HuH-7 (cell line): ENCODE measurements around the gene TIGD6.
"Not testable (repeated sequence)": the region's sequence is repeated elsewhere in the genome, so short reads cannot be mapped to it uniquely, and the experiment has no call there.

ENCODE experiments used
- DNase-seq: peaks from one replicate; pipeline ENCODE4 v3.0.0; 2011; ENCODE audit warnings: low spot score

Gene TIGD6

DNA sequence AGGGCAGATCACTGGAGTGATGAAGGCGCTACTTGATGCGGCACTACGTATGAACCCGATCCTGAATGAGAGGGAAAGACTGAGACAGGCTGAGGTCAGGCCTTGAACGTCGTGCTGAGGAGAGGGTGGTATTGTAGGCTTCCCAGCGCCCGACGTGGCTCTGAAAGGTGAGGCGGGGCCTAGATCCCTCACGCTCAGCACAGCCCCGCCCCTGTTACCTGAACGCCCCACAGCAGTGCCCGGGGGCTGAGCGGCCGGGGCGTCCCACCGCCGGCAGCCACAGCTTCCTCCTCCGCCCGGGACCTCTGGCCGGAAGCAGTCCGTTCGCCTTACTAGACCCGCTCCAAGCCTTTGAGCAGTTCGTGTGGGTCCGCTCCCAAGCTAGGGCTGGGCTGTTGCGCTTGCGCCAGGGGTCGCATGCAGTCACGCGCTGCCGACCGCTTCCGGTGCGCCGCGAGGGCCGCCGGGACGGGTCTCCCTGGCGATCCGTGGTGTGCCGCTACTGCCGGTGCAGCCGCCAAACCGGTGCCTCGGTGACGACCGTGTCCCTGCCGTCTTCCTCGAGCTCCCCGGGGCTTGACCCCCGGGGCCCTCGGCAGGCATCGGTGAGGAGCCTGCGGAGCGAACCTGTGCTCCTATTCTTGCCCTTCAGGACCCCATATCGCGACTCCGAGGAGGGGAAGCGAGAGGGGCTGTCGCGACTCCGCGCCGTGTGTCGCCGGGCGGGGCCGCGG, at the start of gene TIGD6, which contains the start of gene HMGXB3:
Gene TIGD6, minus strand, starts transcription at position 399 of the 734 bp plus-strand sequence. CDS start 4,306 bp downstream, outside the sequence.
Gene HMGXB3, plus strand, starts transcription at position 484 of the 734 bp plus-strand sequence. CDS start 4,114 bp downstream, outside the sequence.
- peak; percentile 91 for DNase-seq

DNA sequence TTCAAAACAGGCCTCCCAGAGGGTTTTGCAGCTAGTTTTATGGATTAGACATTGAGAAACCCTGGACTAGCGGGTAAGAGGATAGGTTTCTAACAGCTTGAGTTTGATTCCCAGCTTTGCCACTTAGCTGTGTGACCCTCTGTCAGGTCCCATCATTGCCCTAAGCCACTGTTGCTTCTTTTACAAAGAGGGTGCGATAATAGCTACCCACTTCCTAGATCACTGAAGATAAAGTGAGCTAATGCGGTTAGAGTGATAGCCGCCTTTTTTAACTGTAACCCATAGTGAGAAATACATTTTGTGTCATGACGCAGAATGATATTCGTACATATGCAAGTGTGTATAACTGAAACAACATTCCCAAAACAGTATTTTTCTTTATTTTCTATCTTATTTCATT, 45.6 kb upstream of the TIGD6 start:
- DNase-seq: no peak

DNA sequence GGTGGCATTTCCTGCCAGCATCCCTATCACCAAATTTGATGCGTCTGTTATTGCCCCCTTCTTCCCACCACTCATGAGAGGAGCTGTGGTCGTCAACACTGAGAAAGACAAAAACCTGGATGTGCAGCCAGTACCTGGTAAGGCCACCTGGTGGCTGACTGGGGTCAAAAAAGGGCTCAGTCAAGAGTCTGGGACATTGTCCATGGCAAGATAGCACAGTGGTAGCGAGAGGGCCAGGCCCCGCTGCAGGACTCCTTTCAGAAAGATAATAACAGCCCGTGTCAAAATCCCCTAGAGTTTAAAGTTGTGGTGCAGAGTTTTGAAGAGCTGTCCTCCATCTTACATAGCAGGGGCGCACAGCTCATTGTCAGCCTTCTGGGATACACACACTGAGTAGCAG, 45.1 kb upstream of the TIGD6 start:
- no peak for DNase-seq

DNA sequence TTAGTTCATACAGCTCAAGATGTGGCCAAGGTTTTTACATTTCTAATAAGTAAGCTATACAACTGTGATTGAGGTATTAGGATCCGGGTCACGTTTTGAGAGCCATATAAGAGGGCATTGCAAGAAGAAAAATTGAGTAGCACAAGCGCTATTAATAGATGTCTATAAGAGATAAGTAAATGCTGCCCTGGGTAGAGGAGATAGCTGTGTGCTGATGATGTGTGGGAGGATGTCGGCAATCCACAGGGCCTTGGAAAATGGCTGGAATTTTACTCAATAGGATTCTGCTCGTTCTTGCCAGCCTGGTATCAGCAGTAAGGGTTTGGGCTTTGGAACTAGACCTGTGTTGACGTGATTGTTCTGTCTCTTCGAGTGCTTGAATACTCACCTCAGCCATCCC, 44.3 kb upstream of the TIGD6 start:
- DNase-seq: no peak

DNA sequence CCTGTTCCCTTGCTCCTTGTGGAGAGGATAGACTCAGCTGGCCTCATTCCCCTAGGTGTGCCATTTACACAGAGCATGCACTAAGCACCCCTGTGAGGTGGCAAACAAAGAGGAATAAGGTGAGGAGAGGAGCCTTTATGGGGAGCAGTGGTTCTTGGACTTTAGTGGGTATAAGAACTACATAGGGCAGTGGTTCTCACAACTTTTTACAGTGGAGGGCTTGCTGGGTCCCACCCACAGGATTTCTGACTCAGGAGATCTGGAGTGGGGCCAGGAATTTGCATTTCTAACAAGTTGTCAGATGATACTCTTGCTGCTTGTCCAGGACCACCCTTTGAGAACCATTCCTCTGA, 43.9 kb upstream of the TIGD6 start:
- no peak for DNase-seq

DNA sequence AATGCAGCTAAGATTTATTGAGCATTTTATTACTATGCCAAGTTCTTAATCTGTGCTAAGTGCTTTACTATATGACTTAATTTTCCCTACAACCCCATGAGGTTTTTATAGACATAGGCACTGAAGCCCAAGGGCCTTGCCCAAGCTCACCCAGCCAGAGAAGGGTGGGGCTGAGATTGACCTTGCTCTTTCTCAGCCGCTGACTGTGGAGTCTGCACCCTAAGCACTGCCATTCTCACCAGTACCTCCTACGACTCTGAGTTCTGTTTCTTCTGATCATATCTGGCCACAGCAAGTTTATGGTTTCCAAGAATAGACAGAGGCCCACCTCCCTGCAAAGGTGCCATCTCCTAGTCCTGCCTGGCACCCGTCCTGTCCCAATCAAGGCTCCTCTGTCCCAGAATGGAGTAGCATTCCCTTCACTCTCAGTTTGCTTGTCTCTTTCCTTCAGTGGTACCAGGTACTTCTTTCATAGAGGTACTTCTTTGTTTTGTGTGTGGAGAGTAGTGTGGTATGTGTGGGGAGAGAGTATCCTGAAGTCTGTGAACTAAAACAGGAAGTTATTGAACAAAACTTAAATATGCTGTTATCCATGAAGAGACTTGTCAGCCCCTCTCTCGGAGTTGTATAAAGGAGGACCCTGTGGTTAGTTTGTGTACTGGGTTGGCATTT, 43.3 kb upstream of the TIGD6 start:
- DNase-seq: no peak

DNA sequence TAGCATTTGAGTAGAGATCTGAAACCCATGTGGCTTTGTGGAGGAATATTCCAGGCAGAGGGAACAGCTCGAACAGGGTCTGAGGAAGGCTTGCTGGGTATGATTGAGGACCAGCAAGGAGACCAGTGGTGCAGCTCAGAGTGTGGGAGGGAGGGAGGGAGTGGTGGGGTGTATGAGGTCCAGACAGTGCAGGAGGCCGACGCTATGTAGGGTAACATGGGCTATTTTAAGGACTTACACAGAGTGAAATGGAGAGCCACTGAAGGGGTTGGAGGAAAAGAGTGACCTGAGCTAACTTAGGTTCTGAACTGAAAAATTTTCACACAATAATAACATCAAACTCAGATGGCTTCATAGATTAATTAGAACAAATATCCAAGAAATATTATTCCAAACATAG, 42.0 kb upstream of the TIGD6 start:
- DNase-seq: no peak

DNA sequence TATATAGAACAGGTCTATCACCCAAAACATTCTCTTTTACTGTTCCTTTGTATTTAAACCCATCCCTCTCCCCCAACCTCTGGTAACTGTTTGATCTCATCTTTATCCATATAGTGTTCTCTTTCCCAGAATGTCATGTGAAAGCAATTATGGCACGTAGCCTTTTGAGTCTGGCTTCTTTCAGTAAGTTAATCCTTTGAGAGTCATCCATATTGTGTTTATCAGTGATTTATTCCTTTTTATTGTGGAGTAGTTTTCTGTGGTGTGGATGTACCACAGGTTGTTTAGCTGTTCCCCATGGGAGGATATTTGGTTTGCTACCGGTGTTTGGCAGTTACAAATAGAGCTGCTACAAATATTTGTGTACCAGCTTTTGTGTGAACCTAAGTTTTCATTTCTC, 38.1 kb upstream of the TIGD6 start:
- no peak for DNase-seq

DNA sequence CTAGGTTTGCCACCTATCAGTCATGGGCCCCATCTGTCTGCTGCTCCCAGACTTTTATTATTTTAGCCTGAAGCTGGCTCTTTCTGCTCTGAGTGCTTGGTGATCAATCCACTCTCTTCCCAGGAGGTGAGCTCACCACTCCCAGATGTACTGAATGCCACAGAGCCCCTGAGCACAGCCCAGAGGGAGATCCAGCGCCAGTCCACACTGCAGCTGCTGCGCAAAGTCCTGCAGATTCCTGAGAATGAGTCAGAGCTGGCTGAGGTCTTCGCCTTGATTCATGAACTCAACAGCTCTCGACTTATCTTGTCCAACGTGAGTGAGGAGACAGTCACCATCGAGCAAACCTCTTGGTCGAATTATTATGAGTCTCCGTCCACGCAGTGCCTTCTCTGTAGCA, 36.1 kb upstream of the TIGD6 start:
- DNase-seq: no peak

DNA sequence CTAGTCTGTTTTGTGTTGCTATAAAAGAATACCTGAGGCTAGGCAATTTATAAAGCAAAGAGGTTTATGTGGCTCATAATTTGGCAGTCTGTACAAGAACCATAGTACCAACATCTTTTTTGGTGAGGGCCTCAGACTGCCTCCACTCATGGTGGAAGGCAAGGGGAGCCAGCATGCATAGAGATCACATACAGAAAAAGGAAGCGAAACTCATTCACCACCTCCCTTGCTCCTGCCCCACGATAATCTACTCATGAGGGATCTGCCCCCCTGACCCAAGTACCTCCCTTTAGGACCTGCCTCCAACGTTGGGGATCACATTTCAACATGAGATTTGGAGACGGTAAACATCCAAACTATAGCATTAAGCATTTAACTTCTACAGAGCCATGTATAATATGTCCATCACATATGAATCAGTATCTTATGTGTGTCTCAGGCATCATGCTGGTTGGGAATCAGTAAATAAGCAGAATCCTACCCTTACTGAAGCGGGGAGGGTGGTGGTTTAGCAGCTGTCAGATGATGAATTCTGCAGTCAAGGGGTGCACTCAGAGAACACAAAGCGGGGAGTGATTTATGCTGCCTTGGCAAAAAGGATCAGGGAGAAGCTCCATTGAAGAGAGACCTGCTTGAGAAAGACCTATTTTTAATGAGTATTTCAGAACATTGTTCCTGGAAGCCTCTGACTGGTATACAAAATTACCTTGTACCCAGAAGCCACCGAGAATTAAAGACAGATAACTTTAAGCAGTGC, 34.9 kb upstream of the TIGD6 start:
- no peak for DNase-seq

DNA sequence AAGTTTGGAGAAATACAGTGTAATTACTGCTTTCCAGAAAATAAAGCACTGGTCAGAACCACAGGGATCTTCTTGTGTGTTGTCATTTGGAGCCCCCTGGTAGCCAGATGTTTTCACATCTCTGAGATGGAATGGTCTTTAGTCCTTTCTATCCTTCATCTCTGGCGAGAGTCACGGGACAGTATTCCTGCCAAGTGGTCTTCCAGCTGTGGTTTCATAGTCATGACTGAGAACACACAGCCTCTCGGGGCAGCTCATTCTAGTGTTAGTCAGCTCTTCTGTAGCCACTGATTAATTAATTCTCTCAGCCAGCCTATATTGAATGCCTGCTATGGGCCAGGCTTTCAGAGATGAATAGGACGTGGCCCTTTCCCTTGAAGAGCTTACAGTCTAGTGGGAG, 34.2 kb upstream of the TIGD6 start:
- no peak for DNase-seq

DNA sequence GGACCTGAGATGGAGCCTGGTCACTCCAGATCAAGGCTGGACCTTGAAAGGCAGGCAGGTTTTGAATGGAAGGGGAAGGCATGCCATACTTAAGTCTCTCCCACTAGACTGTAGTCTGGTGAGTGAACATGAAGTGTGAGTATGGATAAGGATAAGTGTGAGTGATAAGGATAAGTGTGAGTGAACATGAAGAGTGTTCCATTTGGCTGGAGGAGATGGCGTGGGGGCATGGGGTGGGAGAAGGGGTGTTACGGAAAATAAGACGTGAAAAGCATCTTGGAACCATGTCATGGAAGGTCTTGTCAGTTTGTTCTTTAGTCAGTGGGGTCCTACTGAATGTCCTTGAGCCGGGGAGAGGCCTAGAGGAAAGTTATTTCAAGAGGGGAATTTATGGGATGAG, 32.9 kb upstream of the TIGD6 start:
- DNase-seq: no peak

DNA sequence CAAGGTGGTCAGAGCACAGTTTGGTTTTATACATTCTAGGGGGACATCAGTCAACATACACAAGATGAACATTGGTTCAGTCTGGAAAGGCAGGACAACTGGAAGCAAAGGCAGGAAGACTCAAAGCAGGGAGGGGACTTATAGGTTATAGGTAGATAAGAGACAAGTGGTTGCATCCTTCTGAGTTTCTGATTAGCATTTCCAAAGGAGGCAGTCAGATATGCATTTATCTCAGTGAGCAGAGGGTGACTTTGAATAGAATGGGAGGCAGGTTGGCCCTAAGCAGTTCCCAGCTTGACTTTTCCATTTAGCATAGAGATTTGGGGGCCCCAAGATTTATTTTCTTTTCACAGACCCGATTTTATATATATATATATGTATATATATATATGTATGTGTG, 27.6 kb upstream of the TIGD6 start:
- DNase-seq: not testable (repeated sequence)

DNA sequence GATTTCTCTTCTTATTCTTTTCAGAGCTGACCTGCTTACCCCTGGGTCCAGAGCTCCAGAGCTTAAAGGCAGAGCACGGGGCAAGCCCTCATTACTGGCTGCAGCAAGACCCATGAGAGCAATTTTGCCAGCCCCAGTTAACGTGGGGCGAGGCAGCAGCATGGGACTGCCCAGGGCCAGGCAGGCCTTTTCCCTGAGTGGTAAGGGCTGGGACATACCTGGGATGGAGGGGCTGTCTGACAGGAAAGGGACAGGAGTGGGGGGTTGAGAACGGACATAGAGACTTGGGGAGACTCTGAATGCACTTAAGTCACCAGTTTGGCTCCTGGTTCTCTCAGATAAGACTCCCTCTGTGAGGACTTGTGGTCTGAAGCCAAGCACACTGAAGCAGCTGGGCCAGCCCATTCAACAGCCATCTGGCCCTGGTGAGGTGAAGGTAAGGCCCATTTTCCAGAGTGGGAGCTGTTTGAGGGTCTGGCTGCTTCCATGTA, 26.3 kb upstream of the TIGD6 start:
- DNase-seq: no peak

DNA sequence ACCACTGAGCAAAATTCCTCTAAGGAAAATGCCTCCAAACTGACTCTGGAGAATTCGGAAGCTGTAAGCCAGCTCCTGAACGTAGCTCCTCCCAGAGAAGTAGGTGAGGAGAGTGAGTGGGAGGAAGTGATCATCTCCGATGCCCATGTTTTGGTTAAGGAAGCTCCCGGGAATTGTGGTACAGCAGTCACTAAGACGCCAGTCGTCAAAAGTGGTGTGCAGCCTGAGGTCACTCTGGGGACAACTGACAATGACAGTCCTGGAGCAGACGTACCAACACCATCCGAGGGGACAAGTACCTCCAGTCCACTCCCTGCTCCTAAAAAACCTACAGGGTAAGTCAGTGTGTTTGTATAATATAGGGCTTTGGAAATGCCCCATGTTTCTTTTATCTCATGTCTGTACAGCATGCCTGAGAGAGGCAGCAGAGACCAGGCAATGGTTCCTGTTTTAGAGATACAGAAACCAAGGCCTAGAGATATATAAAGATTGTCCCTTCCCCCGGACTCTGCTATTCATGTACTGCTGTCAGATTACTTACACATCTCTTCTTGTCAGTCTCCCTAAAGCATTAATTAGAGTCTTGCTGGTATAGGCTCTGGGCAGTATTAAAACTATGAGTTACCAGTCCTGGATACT, 24.0 kb upstream of the TIGD6 start:
- DNase-seq: no peak

DNA sequence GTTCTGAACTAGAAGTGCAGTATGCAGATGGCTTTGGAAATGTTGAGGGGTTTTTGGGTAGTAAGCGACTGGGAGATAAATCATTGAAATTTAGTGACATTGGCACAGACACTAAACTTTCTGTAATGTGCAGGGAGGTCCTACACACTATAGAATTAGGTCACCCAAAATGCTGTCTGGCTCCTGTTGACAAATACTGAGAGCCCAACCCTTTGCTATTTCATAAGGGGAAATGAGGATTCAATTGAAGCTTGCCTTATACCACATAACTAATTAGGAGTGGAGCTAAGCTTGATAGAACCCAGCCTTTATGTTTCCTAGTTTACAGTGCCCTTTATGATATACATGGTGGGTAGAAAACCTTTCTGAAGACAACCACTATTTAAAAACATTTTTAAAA, 22.7 kb upstream of the TIGD6 start:
- DNase-seq: no peak

DNA sequence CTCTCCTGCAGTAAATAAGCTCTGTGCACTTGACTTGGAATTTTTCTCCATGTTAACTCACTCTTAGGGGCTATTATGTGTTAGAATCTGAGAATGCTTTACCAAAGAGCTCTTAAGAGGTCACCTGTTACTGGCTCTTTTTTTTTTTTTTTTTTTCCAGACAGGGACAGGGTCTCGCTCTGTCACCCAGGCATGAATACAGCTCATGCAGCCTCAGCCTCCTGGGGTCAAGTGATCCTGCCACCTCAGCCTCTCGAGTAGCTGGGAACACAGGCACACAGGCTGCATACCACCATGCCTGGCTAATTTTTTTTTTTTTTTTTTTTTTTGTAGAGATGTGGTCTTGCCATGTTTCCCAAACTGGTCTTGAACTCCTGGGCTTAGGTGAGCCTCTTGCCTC, 22.2 kb upstream of the TIGD6 start:
- DNase-seq: no peak

DNA sequence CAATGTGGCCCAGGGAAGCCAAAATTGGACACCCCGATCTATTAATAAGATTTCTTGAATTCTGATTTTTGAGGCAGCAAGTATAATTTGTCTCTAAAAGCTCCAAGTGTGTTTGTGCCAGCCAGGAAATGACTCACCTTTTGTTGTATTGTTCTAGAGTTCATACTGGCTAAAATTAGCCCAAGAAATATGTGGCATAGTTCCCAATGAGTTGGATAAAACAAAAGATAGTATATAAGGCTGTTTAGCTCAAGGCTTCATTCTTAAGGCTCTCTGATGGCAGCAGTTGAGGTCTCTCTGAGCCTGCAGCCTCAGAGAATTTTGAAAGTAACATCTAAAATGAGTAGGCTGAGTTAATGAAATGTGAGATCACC, 21.7 kb upstream of the TIGD6 start:
- no peak for DNase-seq

DNA sequence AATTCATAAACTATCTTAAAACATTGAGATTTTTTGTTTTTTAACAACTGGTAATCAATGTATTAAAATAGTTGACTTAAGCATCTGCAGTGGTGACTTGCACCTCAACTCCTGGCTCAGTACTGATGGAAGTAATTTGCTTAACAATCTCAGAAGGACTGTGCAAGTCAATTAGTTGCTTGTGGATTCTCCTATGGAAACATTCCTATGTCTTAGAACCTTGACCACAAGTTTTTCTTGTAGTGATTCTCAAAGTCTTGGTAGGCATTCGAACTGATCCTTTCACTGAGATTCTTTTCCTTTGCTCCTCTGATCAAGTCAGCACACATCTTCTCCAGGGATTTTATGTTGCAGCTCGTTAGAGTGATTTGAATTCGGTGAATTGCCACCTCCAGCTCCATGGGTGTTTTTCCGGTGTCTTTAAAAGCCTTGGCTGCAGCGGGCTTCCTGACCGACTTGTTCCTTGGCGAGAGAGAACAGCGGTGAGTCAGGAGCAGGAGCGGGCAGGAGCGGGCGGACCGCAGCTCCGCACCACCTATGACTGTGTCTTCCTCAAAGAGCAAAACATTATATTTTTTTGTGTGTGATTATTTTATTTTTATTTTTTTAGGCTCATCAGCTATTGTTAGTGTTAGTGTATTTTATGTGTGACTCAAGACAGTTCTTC, 21.2 kb upstream of the TIGD6 start:
- DNase-seq: no peak

DNA sequence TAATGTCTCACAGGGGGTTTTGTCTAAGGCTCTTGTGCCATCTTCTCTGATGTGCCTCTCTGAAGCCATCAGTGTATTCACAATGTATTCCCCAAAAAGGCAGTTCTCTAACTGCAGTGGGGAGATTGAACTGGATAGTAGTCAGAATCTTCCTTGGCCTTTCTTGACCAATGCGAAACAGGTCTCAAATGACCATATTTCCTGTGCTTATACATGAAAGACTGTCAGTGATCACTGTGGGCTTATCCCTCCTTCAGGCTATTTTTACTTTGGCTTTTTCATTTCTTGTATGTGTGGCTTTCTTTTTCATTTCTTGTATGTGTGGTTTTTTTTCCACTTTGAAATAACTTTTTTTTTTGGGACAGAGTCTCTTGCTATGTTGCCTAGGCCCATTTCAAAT, 19.8 kb upstream of the TIGD6 start:
- DNase-seq: no peak

DNA sequence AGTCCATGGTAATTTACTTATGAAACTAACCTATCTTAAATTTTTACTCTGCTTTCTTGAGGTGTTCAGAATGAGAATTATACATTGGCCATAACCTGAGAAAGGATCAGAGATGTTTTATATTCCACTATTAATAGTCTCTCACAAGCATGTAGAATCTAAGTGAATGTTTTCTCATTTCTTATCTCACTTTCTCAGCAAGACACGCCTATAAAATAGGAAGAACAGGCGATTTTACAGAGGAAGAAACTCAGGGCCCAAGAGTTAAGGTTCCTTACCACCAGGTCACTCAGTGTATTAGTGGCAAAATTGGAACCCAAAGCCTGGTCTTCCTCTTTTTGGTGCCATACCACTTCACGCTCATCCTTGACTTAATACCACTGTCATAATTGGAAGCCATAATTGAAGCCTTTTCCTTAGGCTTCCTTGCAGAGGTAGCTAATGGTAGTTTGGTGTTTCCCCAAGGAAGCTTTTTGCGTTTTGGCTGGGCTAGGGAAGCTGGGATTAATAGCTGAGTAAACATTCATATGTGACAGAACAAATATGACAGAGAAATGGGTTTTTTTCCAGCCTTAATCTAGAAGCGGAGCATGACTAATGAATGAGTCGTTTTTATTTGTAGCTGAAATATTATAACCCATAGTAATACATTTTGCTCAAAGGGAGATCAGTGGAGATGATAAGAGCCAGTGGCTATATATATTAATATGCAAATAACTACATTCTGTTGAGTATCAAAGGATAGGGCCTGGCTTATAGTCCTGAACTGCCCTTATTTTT, 17.0 kb upstream of the TIGD6 start:
- DNase-seq: no peak
